Stimulated activated CD4-positive, alpha-beta T cell treated with anti-CD3 and anti-CD28 coated beads, Interleukin-1b, Interleukin-23, amount 100 ng/mL, for 4 hours (primary cell): ENCODE results near the gene WFS1.
A peak's percentile ranks its signal among the peaks of the same experiment; 100 is the strongest.

Experiments used
- DNase-seq, 2 donors: peaks; one replicate each; pipeline ENCODE4 v3.0.0-alpha.2; 2020; ENCODE audit warnings: low read depth in 2 of 2

Gene WFS1

GRCh38 chr4:6300359-6300758 lies 30.7 kb downstream of the WFS1 start:
- DNase-seq, result no peak

DNA sequence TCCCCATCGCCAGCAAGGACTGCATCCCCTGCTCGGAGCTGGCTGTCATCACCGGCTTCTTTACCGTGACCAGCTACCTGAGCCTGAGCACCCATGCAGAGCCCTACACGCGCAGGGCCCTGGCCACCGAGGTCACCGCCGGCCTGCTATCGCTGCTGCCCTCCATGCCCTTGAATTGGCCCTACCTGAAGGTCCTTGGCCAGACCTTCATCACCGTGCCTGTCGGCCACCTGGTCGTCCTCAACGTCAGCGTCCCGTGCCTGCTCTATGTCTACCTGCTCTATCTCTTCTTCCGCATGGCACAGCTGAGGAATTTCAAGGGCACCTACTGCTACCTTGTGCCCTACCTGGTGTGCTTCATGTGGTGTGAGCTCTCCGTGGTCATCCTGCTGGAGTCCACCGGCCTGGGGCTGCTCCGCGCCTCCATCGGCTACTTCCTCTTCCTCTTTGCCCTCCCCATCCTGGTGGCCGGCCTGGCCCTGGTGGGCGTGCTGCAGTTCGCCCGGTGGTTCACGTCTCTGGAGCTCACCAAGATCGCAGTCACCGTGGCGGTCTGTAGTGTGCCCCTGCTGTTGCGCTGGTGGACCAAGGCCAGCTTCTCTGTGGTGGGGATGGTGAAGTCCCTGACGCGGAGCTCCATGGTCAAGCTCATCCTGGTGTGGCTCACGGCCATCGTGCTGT lies 31.5 kb downstream of the WFS1 start:
- DNase-seq, result no peak

GRCh38 chr4:6301732-6302442 lies 32.2 kb downstream of the WFS1 start:
- no peak for DNase-seq

- no peak for DNase-seq
Observed at GRCh38 chr4:6302869-6303268, 33.2 kb downstream of the WFS1 start.

DNA sequence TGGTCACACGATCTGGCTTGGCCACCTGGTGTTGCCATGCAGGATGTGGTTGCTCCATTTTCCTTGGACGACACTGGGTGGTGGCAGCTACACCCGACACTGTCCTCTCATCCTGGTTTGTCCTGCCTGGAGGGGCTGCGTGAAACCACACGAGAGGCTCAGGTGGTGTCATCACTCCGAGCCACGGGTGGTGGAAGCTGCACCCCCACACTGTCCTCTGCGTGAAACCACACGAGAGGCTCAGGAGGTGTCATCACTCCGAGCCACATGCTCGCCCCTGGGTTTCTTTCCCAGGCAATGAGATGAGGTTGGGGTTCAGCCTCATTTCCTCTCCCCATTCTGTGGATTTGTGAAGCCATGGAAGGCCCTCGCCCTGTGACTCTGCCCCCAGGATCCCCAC lies 34.3 kb downstream of the WFS1 start:
- no peak for DNase-seq

GRCh38 chr4:6306299-6306698 lies 36.6 kb downstream of the WFS1 start:
- DNase-seq, result no peak

- no peak for DNase-seq
Observed at GRCh38 chr4:6307230-6307629, 37.6 kb downstream of the WFS1 start.

GRCh38 chr4:6307891-6308290 lies 38.2 kb downstream of the WFS1 start:
- DNase-seq, result no peak

DNA sequence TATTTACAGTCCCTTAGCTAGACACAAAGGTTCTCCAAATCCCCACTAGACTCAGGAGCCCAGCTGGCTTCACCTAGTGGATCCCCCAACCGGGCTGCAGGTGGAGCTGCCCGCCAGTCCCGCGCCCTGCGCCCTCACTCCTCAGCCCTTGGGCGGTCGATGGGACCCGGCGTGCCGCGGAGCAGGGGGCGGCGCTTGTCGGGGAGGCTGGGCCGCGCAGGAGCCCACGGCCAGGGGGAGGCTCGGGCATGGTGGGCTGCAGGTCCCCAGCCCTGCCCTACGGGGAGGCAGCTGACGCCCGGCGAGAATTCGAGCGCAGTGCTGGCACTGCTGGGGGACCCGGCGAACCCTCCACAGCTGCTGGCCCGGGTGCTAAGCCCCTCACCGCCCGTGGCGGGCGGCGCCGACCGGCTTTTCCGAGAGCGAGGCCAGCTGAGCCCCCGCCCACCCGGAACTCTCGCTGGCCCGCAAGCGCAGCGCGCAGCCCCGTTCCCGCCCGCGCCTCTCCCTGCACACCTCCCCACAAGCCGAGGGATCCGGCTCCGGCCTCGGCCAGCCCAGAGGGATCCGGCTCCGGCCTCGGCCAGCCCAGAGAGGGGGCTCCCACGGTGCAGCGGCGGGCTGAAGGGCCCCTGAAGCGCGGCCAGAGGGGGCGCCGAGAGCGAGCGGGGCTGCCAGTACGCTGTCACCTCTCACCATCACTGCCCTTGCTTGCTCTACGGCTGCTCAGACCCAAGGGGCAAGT lies 39.4 kb downstream of the WFS1 start:
- DNase-seq, result peak in 1 of 2 donors; percentile 9

- DNase-seq, result no peak
Observed at GRCh38 chr4:6309777-6310176, 40.1 kb downstream of the WFS1 start.

DNA sequence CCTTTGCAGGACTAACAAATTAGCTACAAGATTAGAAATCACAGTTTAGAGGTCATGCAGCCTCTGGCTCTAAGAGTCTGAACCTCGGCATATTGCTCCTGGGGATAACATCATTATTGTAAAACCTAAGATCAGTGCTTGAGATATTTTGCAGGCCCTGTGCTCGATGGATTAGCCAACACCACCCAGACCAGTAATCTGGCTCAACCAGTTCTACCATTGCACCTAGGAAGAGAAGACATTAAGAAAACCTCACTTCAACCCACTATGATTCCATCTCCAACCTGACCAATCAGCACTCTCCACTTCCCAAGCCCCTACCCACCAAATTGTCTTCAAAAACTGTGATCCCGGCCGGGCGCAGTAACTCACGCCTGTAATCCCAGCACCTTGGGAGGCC lies 43.6 kb downstream of the WFS1 start:
- no peak for DNase-seq

DNA sequence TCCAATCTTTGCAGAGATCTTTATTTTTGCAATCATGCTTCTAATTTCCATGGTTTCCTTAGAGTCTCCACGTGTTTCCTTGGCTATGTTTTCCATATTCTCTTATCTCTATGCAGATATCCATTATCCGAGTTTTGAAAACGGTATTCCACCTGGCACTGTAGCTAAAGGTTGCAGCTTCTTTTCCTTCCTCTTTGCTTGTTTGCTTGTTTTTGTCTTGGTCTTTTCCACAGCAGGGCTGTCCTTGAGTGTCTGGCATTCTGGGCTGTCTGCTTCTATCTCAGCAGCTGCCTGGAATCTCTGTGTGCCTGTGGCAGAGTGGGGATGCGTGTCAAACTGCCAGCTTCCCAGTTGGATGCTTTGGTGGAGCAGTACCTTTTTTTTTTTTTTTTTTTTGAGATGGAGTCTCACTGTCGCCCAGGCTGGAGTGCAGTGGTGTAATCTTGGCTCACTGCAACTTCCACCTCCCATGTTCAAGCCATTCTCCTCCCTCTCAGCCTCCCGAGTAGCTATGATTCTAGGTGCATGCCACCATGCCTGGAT lies 46.9 kb downstream of the WFS1 start:
- no peak for DNase-seq

- DNase-seq, result no peak
Observed at GRCh38 chr4:6318206-6318605, 48.6 kb downstream of the WFS1 start.

DNA sequence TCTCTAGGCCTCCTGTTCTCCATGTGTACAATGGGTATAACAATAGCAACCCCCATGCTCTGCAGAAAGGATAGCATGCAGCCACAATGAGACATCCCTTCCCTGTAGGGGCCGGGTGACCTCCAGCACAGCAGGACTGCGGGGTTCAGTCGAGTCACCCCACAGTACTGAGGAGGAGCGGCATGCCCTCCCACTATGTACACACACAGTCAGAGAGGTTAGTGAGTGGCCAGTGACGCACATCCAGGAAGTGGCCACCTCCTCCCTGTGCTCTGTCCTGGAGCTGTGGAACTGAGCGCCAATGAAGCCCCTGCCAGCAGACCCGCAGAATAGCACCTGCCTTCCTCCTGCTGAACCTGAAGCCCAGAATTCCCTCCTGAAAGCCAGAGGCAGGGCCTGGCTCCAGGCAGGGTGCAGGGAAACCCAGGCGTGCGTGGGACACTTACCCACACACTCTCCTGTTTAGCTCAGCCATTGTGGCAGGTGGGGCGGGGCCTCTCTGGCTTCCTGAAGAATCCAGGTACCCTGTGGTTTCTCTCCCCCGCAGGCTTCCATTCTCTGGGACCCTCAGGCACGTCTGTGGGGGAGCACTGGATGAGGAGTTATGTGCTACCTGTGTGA lies 50.0 kb downstream of the WFS1 start:
- DNase-seq, result no peak

GRCh38 chr4:6320663-6321062 lies 51.0 kb downstream of the WFS1 start:
- no peak for DNase-seq

DNA sequence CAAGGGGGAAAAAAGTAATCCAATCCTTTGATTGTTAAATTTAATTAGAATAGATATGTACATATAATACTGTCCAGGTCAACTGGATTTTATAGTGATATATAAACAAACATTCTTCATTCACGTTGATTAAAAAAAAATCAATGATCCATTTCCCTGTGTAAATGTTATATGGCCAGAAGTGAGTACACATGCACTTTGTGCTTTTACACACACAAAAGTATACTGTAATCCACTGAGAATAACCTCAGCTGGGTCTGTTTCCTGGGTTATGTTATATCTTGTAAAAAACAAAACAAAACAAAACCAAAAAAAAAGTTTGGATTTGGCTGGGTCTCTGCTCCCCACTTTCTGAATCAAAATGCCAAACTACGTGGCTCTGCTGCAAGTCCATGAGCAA lies 51.7 kb downstream of the WFS1 start:
- no peak for DNase-seq

DNA sequence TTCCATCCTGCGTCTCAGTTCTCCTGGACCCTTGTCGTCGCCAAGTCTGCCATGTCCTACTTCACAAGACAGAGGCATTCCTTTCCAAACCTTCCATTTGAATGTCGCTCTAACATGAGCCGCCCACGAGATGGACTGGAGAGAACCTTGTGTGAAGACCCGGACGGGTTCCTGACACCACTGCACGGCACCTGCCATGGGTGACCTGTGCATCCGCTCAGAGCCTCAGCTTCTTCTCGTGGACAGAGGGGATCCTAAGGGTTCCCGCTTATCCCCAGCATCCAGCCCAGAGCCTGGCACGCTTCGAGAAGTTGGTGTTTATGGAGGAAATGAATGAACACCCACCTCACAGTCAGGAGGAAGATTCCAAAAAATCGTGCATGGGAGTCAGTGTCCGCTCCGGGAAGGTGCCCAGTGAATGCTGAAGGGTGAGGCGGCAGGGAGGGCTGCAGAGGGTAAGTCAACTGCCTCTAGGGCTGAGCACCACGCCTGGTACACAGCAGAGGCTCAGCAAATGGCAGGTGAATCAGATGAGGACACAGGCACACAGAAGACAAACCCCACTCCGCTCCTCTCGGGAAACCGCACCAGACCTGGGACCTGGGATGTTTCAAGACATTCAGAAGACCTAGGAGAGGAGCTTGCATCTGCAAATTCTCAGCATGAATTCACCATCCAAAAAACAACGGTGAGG lies 52.6 kb downstream of the WFS1 start:
- no peak for DNase-seq

DNA sequence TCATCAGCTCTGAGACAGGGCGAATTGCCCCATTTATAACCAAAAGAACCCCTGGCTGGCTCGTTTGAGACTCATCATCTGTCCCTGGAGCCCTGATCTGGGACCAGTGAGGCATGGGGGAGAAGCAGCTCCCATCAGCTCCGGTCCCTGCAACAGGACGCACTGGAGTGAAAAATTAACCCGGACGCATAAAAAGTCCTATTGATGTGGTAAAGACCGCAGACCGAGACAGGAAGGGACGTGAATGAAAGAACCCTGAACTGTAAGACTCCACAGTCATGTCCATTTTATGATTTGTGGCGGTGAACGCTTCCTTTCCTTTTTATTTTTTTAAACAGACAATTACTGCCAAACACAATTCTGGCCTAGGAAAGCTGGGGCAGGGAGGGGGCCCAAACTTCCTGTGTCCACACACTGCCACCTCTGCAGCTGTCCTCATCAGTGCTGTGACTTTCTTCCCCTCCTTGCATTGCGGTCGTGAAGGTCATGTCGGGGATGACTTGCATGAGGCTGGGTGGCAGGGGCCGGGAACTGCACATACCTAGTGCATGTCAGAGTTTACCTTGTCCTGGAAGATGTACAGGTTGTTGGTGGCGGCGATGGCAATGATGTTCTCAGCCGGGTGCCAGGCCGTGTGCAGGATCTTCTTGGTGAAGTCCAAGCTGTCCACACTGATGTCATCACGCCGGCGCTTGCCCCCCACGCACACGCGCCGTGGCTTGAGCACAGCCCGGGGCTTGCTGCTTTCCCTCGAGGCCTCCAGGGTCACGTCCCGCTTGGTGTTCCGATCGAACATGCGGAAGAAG lies 53.3 kb downstream of the WFS1 start:
- no peak for DNase-seq

GRCh38 chr4:6324461-6324998 lies 54.9 kb downstream of the WFS1 start:
- DNase-seq, result no peak

GRCh38 chr4:6324999-6325787 lies 55.5 kb downstream of the WFS1 start:
- no peak for DNase-seq
